NT2/D1 (cell line): ENCODE results near the gene C6orf52.

ENCODE experiments used
- SUZ12 ChIP-seq: IDR thresholded peaks from 2 replicates; pipeline ENCODE4 v1.6.1; 2011; ENCODE audit not compliant: insufficient read length, insufficient read depth; ENCODE audit errors: extremely low read depth
- ZNF274 ChIP-seq: IDR thresholded peaks from 2 replicates; pipeline ENCODE4 v1.6.1; 2011; ENCODE audit warnings: mild to moderate bottlenecking, low read depth, low read length

DNA sequence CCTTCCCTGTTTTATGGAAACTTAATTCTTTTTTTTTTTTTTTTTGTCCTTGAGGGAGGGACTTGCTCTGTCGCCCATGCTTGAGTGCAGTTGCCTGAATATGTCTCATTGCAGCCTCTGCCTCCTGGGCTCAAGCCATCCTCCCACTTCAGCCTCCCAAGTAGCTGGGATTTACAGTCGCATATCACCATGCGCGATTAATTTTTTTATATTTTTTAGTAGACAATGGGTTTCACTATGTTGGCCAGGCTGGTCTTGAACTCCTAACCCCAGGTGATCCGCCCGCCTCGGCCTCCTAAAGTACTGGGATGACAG is 29.1 kb upstream of the C6orf52 start:
- TF ChIP-seq SUZ12 (no peak), ZNF274 (no peak)
